H1 (cell line): Measurements from ENCODE around the gene CDC42SE2. TPM values are rescaled to one million over a fixed set of nuclear protein-coding genes. Genes with fewer than 3 reads are reported as not detected.

Experiments
- CTCF ChIA-PET: fragments of 300-600 bp; sonication (Branson Sonifier 250); formaldehyde crosslinking; loops from one replicate; lab custom pipeline; 2021; ENCODE audit not compliant: partially characterized antibody; lab: Charles Lee
- POLR2A ChIA-PET: fragments of 300-600 bp; sonication (Branson Sonifier 250); formaldehyde crosslinking; loops from one replicate; lab custom pipeline; 2021; ENCODE audit warnings: inconsistent platforms; ENCODE audit not compliant: partially characterized antibody; lab: Charles Lee
- DNase-seq, 2 experiments: peaks; one replicate each; pipeline versions ENCODE4 v3.0.0 to v3.0.0-alpha.2; 2010 to 2022; ENCODE audit warnings: low spot score in 2 of 2, low read depth in 1 of 2, mixed read lengths in 1 of 2
- FAIRE-seq: peaks from 2 replicates; lab custom pipeline; 2011; peaks lifted over from hg19 to GRCh38; lab: Jason Lieb, UNC
- H2AFZ ChIP-seq: 2 replicates; pipeline ENCODE4 v1.8.1; 2012; ENCODE audit warnings: low read length, inconsistent platforms
- H2AK5ac ChIP-seq: 2 replicates; pipeline ENCODE4 v1.6.1; 2013; ENCODE audit warnings: low read depth, low read length
- H2BK120ac ChIP-seq: replicated peaks from 2 replicates; pipeline ENCODE3; 2013; ENCODE audit warnings: low read depth, low read length, inconsistent platforms
- H2BK12ac ChIP-seq: 2 replicates; pipeline ENCODE4 v1.6.1; 2013; ENCODE audit warnings: low read depth, low read length
- H2BK15ac ChIP-seq: 2 replicates; pipeline ENCODE4 v1.6.1; 2013; ENCODE audit warnings: low read length
- H2BK20ac ChIP-seq: 2 replicates; pipeline ENCODE4 v1.6.1; 2013; ENCODE audit warnings: low read length
- H2BK5ac ChIP-seq: 2 replicates; pipeline ENCODE4 v1.6.1; 2013; ENCODE audit warnings: low read depth, low read length
- H3K14ac ChIP-seq: 2 replicates; pipeline ENCODE4 v1.6.1; 2013; ENCODE audit warnings: inconsistent platforms; ENCODE audit not compliant: insufficient read length
- H3K18ac ChIP-seq: 2 replicates; pipeline ENCODE4 v1.6.1; 2013; ENCODE audit warnings: low read length; ENCODE audit errors: extremely low read depth
- H3K23ac ChIP-seq: 2 replicates; pipeline ENCODE4 v1.6.1; 2013; ENCODE audit warnings: inconsistent platforms; ENCODE audit not compliant: insufficient read length
- H3K23me2 ChIP-seq: 2 replicates; pipeline ENCODE4 v1.6.1; 2013; ENCODE audit warnings: low read depth, low read length
- H3K27ac ChIP-seq: 2 replicates; pipeline ENCODE4 v1.6.1; 2011; ENCODE audit warnings: low read depth, low read length, inconsistent platforms
- H3K27me3 ChIP-seq, 4 experiments: replicated peaks in 1 of 4; 1 replicate in 1 of 4; 2 replicates in 3 of 4; pipeline versions ENCODE4 v1.6.1 to v1.8.1; 2011 to 2013; ENCODE audit warnings: low read length in 3 of 4, mild to moderate bottlenecking in 3 of 4, inconsistent platforms in 2 of 4, mixed read lengths in 2 of 4, moderate library complexity in 1 of 4; ENCODE audit not compliant: control insufficient read depth in 3 of 4, insufficient read depth in 3 of 4; ENCODE audit errors: extremely low read depth in 1 of 4
- H3K36me3 ChIP-seq, 4 experiments: 2 replicates each; pipeline versions ENCODE4 v1.6.1 to v1.8.1; 2011 to 2013; ENCODE audit warnings: mild to moderate bottlenecking in 4 of 4, low read length in 3 of 4, moderate library complexity in 2 of 4, control low read depth in 1 of 4, inconsistent platforms in 1 of 4; ENCODE audit not compliant: insufficient read depth in 4 of 4, control insufficient read depth in 2 of 4
- H3K4ac ChIP-seq: replicated peaks from 2 replicates; pipeline ENCODE3; 2013; ENCODE audit warnings: low read length, low read depth, mixed read lengths, inconsistent platforms; ENCODE audit not compliant: insufficient read length
- H3K4me1 ChIP-seq, 4 experiments: replicated peaks in 1 of 4; 1 replicate in 1 of 4; 2 replicates in 3 of 4; pipeline versions ENCODE4 v1.6.1 to v1.8.1; 2011 to 2013; ENCODE audit warnings: low read length in 3 of 4, inconsistent platforms in 2 of 4, mixed read lengths in 1 of 4; ENCODE audit not compliant: insufficient read depth in 4 of 4, control insufficient read depth in 3 of 4
- H3K4me2 ChIP-seq, 2 experiments: 2 replicates each; pipeline versions ENCODE4 v1.6.1 to v1.8.1; 2011 to 2013; ENCODE audit warnings: low read depth in 2 of 2, low read length in 2 of 2, control low read depth in 1 of 2, inconsistent platforms in 1 of 2, mild to moderate bottlenecking in 1 of 2; ENCODE audit not compliant: insufficient read depth in 1 of 2
- H3K4me3 ChIP-seq, 4 experiments: fragments of 200-600, 300-600 bp in 1 of 4; sonication (generic), shearing (Covaris generic), sonication (Bioruptor Twin) in 1 of 4; 2 replicates each; pipeline versions ENCODE4 v1.5.1 to v1.8.1; 2011 to 2016; ENCODE audit warnings: low read length in 4 of 4, low read depth in 3 of 4, control low read depth in 2 of 4, inconsistent platforms in 2 of 4, mild to moderate bottlenecking in 2 of 4, mixed read lengths in 1 of 4, moderate library complexity in 1 of 4; ENCODE audit not compliant: insufficient read depth in 2 of 4; ENCODE audit errors: extremely low read depth in 1 of 4
- H3K56ac ChIP-seq: replicated peaks from 2 replicates; pipeline ENCODE3; 2013; ENCODE audit warnings: low read depth, mild to moderate bottlenecking, mixed read lengths, low read length, inconsistent platforms; ENCODE audit not compliant: insufficient read length
- H3K79me1 ChIP-seq: 2 replicates; pipeline ENCODE4 v1.6.1; 2013; ENCODE audit warnings: low read depth, low read length, control low read depth
- H3K79me2 ChIP-seq, 2 experiments: 2 replicates each; pipeline versions ENCODE4 v1.6.1 to v1.8.1; 2012 to 2013; ENCODE audit warnings: low read length in 2 of 2, mild to moderate bottlenecking in 2 of 2, inconsistent platforms in 1 of 2; ENCODE audit not compliant: insufficient read depth in 2 of 2, control insufficient read depth in 1 of 2
- H3K9ac ChIP-seq, 4 experiments: replicated peaks in 1 of 4; 1 replicate in 1 of 4; 2 replicates in 3 of 4; pipeline versions ENCODE4 v1.6.1 to v1.8.1; 2011 to 2013; ENCODE audit warnings: low read depth in 3 of 4, low read length in 3 of 4, control low read depth in 2 of 4, mild to moderate bottlenecking in 2 of 4, moderate library complexity in 2 of 4, inconsistent platforms in 1 of 4; ENCODE audit errors: extremely low read depth in 1 of 4
- H3K9me3 ChIP-seq, 2 experiments: 2 replicates each; pipeline versions ENCODE4 v1.6.1 to v1.8.1; 2012 to 2013; ENCODE audit warnings: mild to moderate bottlenecking in 2 of 2, moderate library complexity in 2 of 2, control low read depth in 1 of 2, inconsistent platforms in 1 of 2, low read depth in 1 of 2, low read length in 1 of 2, mixed read lengths in 1 of 2; ENCODE audit not compliant: insufficient read depth in 2 of 2
- H4K20me1 ChIP-seq, 2 experiments: replicated peaks in 1 of 2; 2 replicates each; pipeline versions ENCODE3 to v1.8.1; 2011 to 2013; ENCODE audit warnings: inconsistent platforms in 2 of 2, low read length in 2 of 2, mild to moderate bottlenecking in 1 of 2; ENCODE audit not compliant: insufficient read depth in 2 of 2, control insufficient read depth in 1 of 2
- H4K5ac ChIP-seq: 2 replicates; pipeline ENCODE4 v1.6.1; 2013; ENCODE audit warnings: low read length, low read depth, mixed read lengths, inconsistent platforms; ENCODE audit not compliant: insufficient read length
- H4K8ac ChIP-seq: 2 replicates; pipeline ENCODE4 v1.8.0; 2013; ENCODE audit warnings: mild to moderate bottlenecking, moderate library complexity, low read length, inconsistent platforms; ENCODE audit not compliant: insufficient read depth; ENCODE audit errors: extremely low read depth
- H4K91ac ChIP-seq: replicated peaks from 2 replicates; pipeline ENCODE3; 2013; ENCODE audit warnings: low read length, mixed read lengths, inconsistent platforms; ENCODE audit not compliant: insufficient read length
- BACH1 ChIP-seq: IDR thresholded peaks from 2 replicates; pipeline ENCODE4 v1.6.1; 2012; ENCODE audit warnings: low read length, improper control_type of control experiment
- CHD2 ChIP-seq: IDR thresholded peaks from 2 replicates; pipeline ENCODE4 v1.6.1; 2012; ENCODE audit warnings: low read length, improper control_type of control experiment
- FOSL1 ChIP-seq: IDR thresholded peaks from 2 replicates; pipeline ENCODE4 v1.6.1; 2011; ENCODE audit warnings: mild to moderate bottlenecking, low read depth, low read length, moderate library complexity; ENCODE audit not compliant: insufficient read depth
- GABPA ChIP-seq: IDR thresholded peaks from 2 replicates; pipeline ENCODE4 v1.6.1; 2011; ENCODE audit warnings: mild to moderate bottlenecking, low read length, moderate library complexity, borderline replicate concordance; ENCODE audit not compliant: insufficient read depth
- JUND ChIP-seq: IDR thresholded peaks from 2 replicates; pipeline ENCODE4 v1.6.1; 2011; ENCODE audit warnings: mild to moderate bottlenecking, improper control_type of control experiment, low read length
- NRF1 ChIP-seq: IDR thresholded peaks from 2 replicates; pipeline ENCODE4 v1.6.1; 2011; ENCODE audit warnings: mild to moderate bottlenecking, low read depth, low read length, improper control_type of control experiment
- POU5F1 ChIP-seq: IDR thresholded peaks from 2 replicates; pipeline ENCODE4 v1.6.1; 2011; ENCODE audit warnings: low read depth, mild to moderate bottlenecking, low read length, moderate library complexity
- RNF2 ChIP-seq: fragments of 200-900, 300-1000 bp; sonication (generic); IDR thresholded peaks from 2 replicates; pipeline ENCODE4 v1.7.1; 2016; ENCODE audit warnings: borderline replicate concordance, low read depth, mild to moderate bottlenecking, antibody characterized with exemption, low read length; ENCODE audit not compliant: poor library complexity, severe bottlenecking; ENCODE audit errors: missing control alignments
- SP4 ChIP-seq: IDR thresholded peaks from 2 replicates; pipeline ENCODE4 v1.6.1; 2012; ENCODE audit warnings: low read length, inconsistent platforms
- SRF ChIP-seq: IDR thresholded peaks from 2 replicates; pipeline ENCODE4 v1.6.1; 2011; ENCODE audit warnings: mild to moderate bottlenecking, low read depth, low read length, moderate library complexity
- SUZ12 ChIP-seq: fragments of 200-600 bp; sonication (generic); IDR thresholded peaks from 2 replicates; pipeline ENCODE4 v1.6.1; 2012; ENCODE audit warnings: mild to moderate bottlenecking, inconsistent platforms, low read length, moderate library complexity, mixed read lengths
- ZNF274 ChIP-seq: IDR thresholded peaks from 2 replicates; pipeline ENCODE4 v1.7.0; 2012; ENCODE audit warnings: low read length, borderline replicate concordance; ENCODE audit errors: extremely low read depth
- WGBS, 2 experiments: shearing (Covaris generic) in 1 of 2; methylation state at CpG; one replicate each; pipeline versions ENCODE4 v1.1.6 to v1.1.7; 2013 to 2015; ENCODE audit warnings: low lambda C conversion rate in 2 of 2, mixed read lengths in 2 of 2, inconsistent platforms in 1 of 2, low coverage in 1 of 2, missing lambda C conversion rate in 1 of 2; ENCODE audit not compliant: insufficient replicate concordance in 2 of 2, insufficient coverage in 1 of 2, insufficient read length in 1 of 2; ENCODE audit errors: extremely low coverage in 1 of 2, missing lambda C conversion rate in 1 of 2; 5-methylcytosine and 5-hydroxymethylcytosine counted together
- polyA plus RNA-seq, 7 experiments: library from polyadenylated mRNA; depleted of rRNA in 3 of 7; stranded (reverse) in 5 of 7; unstranded in 2 of 7; fragments of >200 nt in 5 of 7; fragments of 200-250 nt in 2 of 7; gene quantifications; 1 replicate in 5 of 7; 2 replicates in 1 of 7; 4 replicates in 1 of 7; pipeline versions ENCODE4 v1.2.1 to v1.2.3, GENCODE V29; 2011 to 2013; ENCODE audit warnings: missing spikeins in 2 of 7, mixed read lengths in 2 of 7
- total RNA-seq: library from RNA; stranded (reverse); fragmentation: NEBNext Ultra II Directional; extraction: Animal tissue kit (Norgen Biotek cat#: 25700); gene quantifications from 2 replicates; pipeline ENCODE4 v1.2.1, GENCODE V29; 2021
- TF ChIP-seq, protein P1 (sequence below): IDR thresholded peaks from 2 replicates; pipeline ENCODE4 v1.6.1; 2012; ENCODE audit warnings: low read length, inconsistent platforms

CDC42SE2 gene
- total and polyA plus RNA-seq, 2 of the 8 experiments (the other 6 are each of a cell fraction or from before 2014, with no cell fraction given), result 16.7 to 30.8 TPM

DNA sequence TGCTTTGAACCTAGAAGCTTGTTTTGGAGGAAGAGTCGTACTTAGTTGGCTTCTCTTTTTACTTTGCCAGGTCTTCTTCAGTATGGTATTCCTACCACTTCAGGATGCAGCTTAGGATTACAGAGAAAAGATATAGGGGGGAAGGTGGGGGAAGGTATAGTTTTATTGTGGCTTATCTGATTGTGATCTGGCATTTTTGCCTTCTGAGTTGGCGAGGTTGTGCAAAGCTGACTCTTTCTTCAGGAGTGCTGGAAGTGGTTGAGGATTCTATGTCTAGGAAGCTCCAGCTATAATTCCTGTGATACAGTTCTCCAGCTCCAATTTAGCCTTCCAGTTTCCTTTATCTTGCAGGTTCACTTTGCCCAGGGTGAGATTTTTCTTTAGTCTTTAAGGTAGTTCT lies 7.0 kb downstream of the CDC42SE2 start:
- H3K4ac ChIP-seq, result no peak overlapping the region
- H3K14ac ChIP-seq, result no peak overlapping the region
- no peak overlapping the region for H3K9ac ChIP-seq
- no peak overlapping the region for H4K5ac ChIP-seq
- H2BK20ac ChIP-seq, result no peak overlapping the region
- CTCF ChIA-PET, result interaction anchor here (0.5 to 1.5 kb wide), 5 partner anchors 43 to 111 kb away, joined by 3 read pairs; no protein-coding TSS in a partner anchor
- no peaks in the 10 kb centered on the region for H3K36me3 ChIP-seq
- no peak overlapping the region for H2AK5ac ChIP-seq
- no peak overlapping the region for H3K27ac ChIP-seq
- POLR2A ChIA-PET, result interaction anchor here (1.2 kb wide), 1 partner anchor 16 kb away, joined by 4 read pairs; no protein-coding TSS in a partner anchor
- no peak overlapping the region for H4K91ac ChIP-seq
- no peaks in the 10 kb centered on the region for H4K20me1 ChIP-seq
- no peak overlapping the region for H3K56ac ChIP-seq
- H3K23me2 ChIP-seq, result no peaks in the 10 kb centered on the region
- no peak overlapping the region for H2BK120ac ChIP-seq
- DNase-seq (no peak), FAIRE-seq (no peak)
- H3K79me1 ChIP-seq, result no peaks in the 10 kb centered on the region
- no peak overlapping the region for H4K8ac ChIP-seq
- WGBS, 2 experiments, result 90% methylated on average over 2 of the region's 2 CpGs; no CpG with 5 or more reads in 1 of the 2 experiments
- H3K18ac ChIP-seq, result no peak overlapping the region
- no peak overlapping the region for H2AFZ ChIP-seq
- no peaks in the 10 kb centered on the region for H3K27me3 ChIP-seq
- peaks cover 0 to 2% (median 0%) of the 10 kb centered on the region in 4 experiments; a peak in 1 of 7 replicates for H3K4me1 ChIP-seq
- no peak overlapping the region for H3K23ac ChIP-seq
- H3K4me2 ChIP-seq, result no peak overlapping the region
- H2BK12ac ChIP-seq, result no peak overlapping the region
- no peak overlapping the region for H2BK15ac ChIP-seq
- peaks cover 0 to 79% of the 10 kb centered on the region in 2 experiments; a peak in 2 of 4 replicates for H3K79me2 ChIP-seq
- H2BK5ac ChIP-seq, result no peak overlapping the region
- H3K4me3 ChIP-seq, result no peak overlapping the region
- H3K9me3 ChIP-seq, result no peaks in the 10 kb centered on the region
- TF ChIP-seq GABPA (no peak), SP4 (no peak), POU5F1 (no peak), NRF1 (no peak), SRF (no peak), CHD2 (no peak), JUND (no peak), ZNF274 (no peak), RNF2 (no peak), BACH1 (no peak), SUZ12 (no peak), FOSL1 (no peak)
- TF ChIP-seq, protein P1, sequence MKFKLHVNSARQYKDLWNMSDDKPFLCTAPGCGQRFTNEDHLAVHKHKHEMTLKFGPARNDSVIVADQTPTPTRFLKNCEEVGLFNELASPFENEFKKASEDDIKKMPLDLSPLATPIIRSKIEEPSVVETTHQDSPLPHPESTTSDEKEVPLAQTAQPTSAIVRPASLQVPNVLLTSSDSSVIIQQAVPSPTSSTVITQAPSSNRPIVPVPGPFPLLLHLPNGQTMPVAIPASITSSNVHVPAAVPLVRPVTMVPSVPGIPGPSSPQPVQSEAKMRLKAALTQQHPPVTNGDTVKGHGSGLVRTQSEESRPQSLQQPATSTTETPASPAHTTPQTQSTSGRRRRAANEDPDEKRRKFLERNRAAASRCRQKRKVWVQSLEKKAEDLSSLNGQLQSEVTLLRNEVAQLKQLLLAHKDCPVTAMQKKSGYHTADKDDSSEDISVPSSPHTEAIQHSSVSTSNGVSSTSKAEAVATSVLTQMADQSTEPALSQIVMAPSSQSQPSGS, result no peak
